GM21723 (cell line): ENCODE data around the gene OR2H1.

Experiments used
- ATAC-seq: cut with Tn5 transposase; IDR thresholded peaks from one replicate; pipeline ENCODE4 v1.9.1; 2021; ENCODE audit warnings: mild to moderate bottlenecking, moderate library complexity; ENCODE audit not compliant: unreplicated experiment

Gene OR2H1

GRCh38 chr6:29483186-29483585 is 26.2 kb downstream of the OR2H1 start:
- no peak for ATAC-seq

GRCh38 chr6:29483735-29484134 is 26.8 kb downstream of the OR2H1 start:
- ATAC-seq, result no peak

- ATAC-seq, result no peak
These were observed 29.6 kb downstream of the OR2H1 start for GRCh38 chr6:29486577-29486976.

- no peak for ATAC-seq
These were observed 30.2 kb downstream of the OR2H1 start for GRCh38 chr6:29487131-29487530.

- no peak for ATAC-seq
These were observed 30.7 kb downstream of the OR2H1 start, which contains the start of gene MAS1L for GRCh38 chr6:29487660-29488059. Gene MAS1L, minus strand, starts transcription at chr6:29487956. Its CDS starts 54 bp downstream, at chr6:29487902.

GRCh38 chr6:29488874-29489273 is 31.9 kb downstream of the OR2H1 start:
- ATAC-seq, result no peak

- no peak for ATAC-seq
These were observed 32.3 kb downstream of the OR2H1 start for GRCh38 chr6:29489286-29489685.

- no peak for ATAC-seq
These were observed 33.1 kb downstream of the OR2H1 start for GRCh38 chr6:29490055-29490454.

- ATAC-seq, result no peak
These were observed 33.6 kb downstream of the OR2H1 start for GRCh38 chr6:29490552-29490951.

GRCh38 chr6:29491574-29491973 is 34.6 kb downstream of the OR2H1 start:
- ATAC-seq, result no peak

GRCh38 chr6:29493261-29493660 is 36.3 kb downstream of the OR2H1 start:
- no peak for ATAC-seq

GRCh38 chr6:29494131-29494530 is 37.2 kb downstream of the OR2H1 start:
- ATAC-seq, result no peak

GRCh38 chr6:29495571-29495970 is 38.6 kb downstream of the OR2H1 start:
- ATAC-seq, result no peak

GRCh38 chr6:29496961-29497360 is 40.0 kb downstream of the OR2H1 start:
- ATAC-seq, result no peak

- no peak for ATAC-seq
These were observed 42.7 kb downstream of the OR2H1 start for GRCh38 chr6:29499704-29500103.

GRCh38 chr6:29500594-29500993 is 43.6 kb downstream of the OR2H1 start:
- no peak for ATAC-seq

GRCh38 chr6:29501106-29501505 is 44.2 kb downstream of the OR2H1 start:
- no peak for ATAC-seq

GRCh38 chr6:29502181-29502580 is 45.2 kb downstream of the OR2H1 start:
- no peak for ATAC-seq

GRCh38 chr6:29502597-29502996 is 45.6 kb downstream of the OR2H1 start:
- ATAC-seq, result no peak

- ATAC-seq, result no peak
These were observed 48.0 kb downstream of the OR2H1 start for GRCh38 chr6:29504961-29505360.

- no peak for ATAC-seq
These were observed 48.9 kb downstream of the OR2H1 start for GRCh38 chr6:29505808-29506207.

GRCh38 chr6:29506446-29507067 is 49.6 kb downstream of the OR2H1 start:
- no peak for ATAC-seq

- no peak for ATAC-seq
These were observed 50.4 kb downstream of the OR2H1 start for GRCh38 chr6:29507319-29507718.
